ENCODE results near the gene IL1RN. TPM values are rescaled to one million over a fixed set of nuclear protein-coding genes. Genes with fewer than 3 reads are reported as not detected.

The IL1RN gene
- total RNA-seq, 1 donor from 2014 or later = not detected

DNA sequence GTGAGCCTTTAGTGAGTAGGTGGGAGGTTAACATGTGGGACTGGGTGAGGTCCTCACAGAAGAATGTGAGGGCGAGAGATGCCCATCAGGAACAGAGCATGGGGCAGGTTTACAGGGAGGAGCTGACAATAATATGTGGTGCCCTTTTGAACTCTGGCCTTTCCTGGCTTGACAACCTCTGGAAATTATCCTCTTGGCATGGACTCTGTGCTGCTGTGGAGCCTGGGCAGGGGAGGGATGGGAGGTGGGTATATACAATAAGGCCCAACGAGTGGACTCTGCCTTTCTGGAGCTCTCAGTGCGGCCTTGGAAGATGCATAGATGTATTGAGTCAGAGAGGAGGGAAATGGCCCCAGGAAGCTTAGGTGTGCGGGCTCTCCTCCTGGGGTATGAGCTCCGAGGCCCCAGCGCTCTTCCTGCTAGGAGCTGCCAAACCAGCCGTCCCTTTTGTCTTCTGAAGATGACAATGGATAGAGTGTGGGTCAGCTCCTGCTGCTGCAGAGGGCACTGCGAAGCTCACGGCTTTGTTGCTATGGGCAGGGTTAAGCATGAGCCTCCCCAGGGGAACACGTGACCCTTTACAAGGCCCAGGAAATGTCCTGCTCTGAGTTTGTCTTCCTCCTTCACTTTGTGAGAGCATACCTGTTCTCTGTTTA lies 37.7 kb downstream of the IL1RN start:
- no peaks in the 10 kb centered on the region for H3K9me3 ChIP-seq (ENCODE audit: insufficient read depth, low read depth, low read length)
- Mint-ChIP-seq H3K9me3 (ENCODE audit: unreplicated experiment) (no peaks in the 10 kb centered on the region), H3K27ac (ENCODE audit: unreplicated experiment) (no peak overlapping the region), H3K27me3 (ENCODE audit: low read depth, unreplicated experiment) (peaks cover 4% of the 10 kb centered on the region), H3K4me1 (ENCODE audit: low read depth, unreplicated experiment) (no peaks in the 10 kb centered on the region), H3K36me3 (ENCODE audit: low read depth, unreplicated experiment) (no peaks in the 10 kb centered on the region), H3K4me3 (ENCODE audit: unreplicated experiment) (no peak overlapping the region)
- H3K79me2 ChIP-seq (ENCODE audit: insufficient read depth, low read length) = no peaks in the 10 kb centered on the region
- no peak overlapping the region for H2AFZ ChIP-seq (ENCODE audit: low read depth, low read length)
- no peaks in the 10 kb centered on the region for H3K4me1 ChIP-seq (ENCODE audit: insufficient read depth, low read length)
- H4K20me1 ChIP-seq (ENCODE audit: insufficient read depth, low read length) = peaks cover 4% of the 10 kb centered on the region
- no peak for DNase-seq (ENCODE audit: low read depth)
- no peak overlapping the region for H3K27ac ChIP-seq (ENCODE audit: low read depth, low read length)
- FAIRE-seq = no peak
- H3K36me3 ChIP-seq (ENCODE audit: insufficient read depth, low read length) = no peaks in the 10 kb centered on the region
- H3K27me3 ChIP-seq (ENCODE audit: insufficient read depth, low read length) = no peaks in the 10 kb centered on the region
- no peak overlapping the region for H3K9ac ChIP-seq (ENCODE audit: low read length)
- TF ChIP-seq, protein P1, sequence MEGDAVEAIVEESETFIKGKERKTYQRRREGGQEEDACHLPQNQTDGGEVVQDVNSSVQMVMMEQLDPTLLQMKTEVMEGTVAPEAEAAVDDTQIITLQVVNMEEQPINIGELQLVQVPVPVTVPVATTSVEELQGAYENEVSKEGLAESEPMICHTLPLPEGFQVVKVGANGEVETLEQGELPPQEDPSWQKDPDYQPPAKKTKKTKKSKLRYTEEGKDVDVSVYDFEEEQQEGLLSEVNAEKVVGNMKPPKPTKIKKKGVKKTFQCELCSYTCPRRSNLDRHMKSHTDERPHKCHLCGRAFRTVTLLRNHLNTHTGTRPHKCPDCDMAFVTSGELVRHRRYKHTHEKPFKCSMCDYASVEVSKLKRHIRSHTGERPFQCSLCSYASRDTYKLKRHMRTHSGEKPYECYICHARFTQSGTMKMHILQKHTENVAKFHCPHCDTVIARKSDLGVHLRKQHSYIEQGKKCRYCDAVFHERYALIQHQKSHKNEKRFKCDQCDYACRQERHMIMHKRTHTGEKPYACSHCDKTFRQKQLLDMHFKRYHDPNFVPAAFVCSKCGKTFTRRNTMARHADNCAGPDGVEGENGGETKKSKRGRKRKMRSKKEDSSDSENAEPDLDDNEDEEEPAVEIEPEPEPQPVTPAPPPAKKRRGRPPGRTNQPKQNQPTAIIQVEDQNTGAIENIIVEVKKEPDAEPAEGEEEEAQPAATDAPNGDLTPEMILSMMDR (IDR thresholded peaks at IDR 0.05; ENCODE audit: insufficient read depth, low read depth, low read length) = no peak
- TF ChIP-seq EZH2 (IDR thresholded peaks at IDR 0.05; ENCODE audit: insufficient read depth, low read length) = no peak
- H3K4me3 ChIP-seq (ENCODE audit: insufficient read depth, low read depth, low read length) = no peak overlapping the region
- no peak overlapping the region for H3K4me2 ChIP-seq (ENCODE audit: low read length)

DNA sequence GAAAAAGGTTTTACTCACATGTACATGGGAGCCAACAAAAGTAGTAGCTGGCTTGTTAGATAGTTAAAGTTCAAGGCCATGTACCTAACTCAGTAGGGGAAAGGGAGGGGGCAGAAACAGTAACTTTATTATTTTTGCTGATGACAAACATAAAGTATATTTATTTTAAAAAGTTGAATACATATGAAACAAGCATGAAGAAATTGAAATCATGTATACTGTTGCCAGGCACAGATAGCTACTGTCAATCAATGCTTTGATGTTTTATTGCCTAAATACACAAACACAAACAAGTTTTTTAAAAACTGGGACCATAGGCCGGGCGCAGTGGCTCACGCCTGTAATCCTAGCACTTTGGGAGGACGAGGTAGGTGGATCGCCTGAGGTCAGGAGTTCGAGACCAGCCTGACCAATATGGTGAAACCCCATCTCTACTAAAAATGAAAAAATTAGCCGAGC lies 38.8 kb downstream of the IL1RN start:
- H3K36me3 ChIP-seq (ENCODE audit: insufficient read depth, low read length) = no peaks in the 10 kb centered on the region
- H3K27me3 ChIP-seq (ENCODE audit: insufficient read depth, low read length) = no peaks in the 10 kb centered on the region
- Mint-ChIP-seq H3K4me1 (ENCODE audit: low read depth, unreplicated experiment) (no peaks in the 10 kb centered on the region), H3K27ac (ENCODE audit: unreplicated experiment) (no peak overlapping the region), H3K27me3 (ENCODE audit: low read depth, unreplicated experiment) (peaks cover 3% of the 10 kb centered on the region), H3K36me3 (ENCODE audit: low read depth, unreplicated experiment) (no peaks in the 10 kb centered on the region), H3K4me3 (ENCODE audit: unreplicated experiment) (no peak overlapping the region), H3K9me3 (ENCODE audit: unreplicated experiment) (no peaks in the 10 kb centered on the region)
- no peaks in the 10 kb centered on the region for H3K4me1 ChIP-seq (ENCODE audit: insufficient read depth, low read length)
- H3K27ac ChIP-seq (ENCODE audit: low read depth, low read length) = no peak overlapping the region
- H3K4me2 ChIP-seq (ENCODE audit: low read length) = no peak overlapping the region
- H3K9ac ChIP-seq (ENCODE audit: low read length) = no peak overlapping the region
- FAIRE-seq (no peak), DNase-seq (ENCODE audit: low read depth) (no peak)
- H4K20me1 ChIP-seq (ENCODE audit: insufficient read depth, low read length) = peaks cover 4% of the 10 kb centered on the region
- no peaks in the 10 kb centered on the region for H3K9me3 ChIP-seq (ENCODE audit: insufficient read depth, low read depth, low read length)
- no peak overlapping the region for H2AFZ ChIP-seq (ENCODE audit: low read depth, low read length)
- H3K79me2 ChIP-seq (ENCODE audit: insufficient read depth, low read length) = no peaks in the 10 kb centered on the region
- no peak overlapping the region for H3K4me3 ChIP-seq (ENCODE audit: insufficient read depth, low read depth, low read length)
- no peak for TF ChIP-seq EZH2 (IDR thresholded peaks at IDR 0.05; ENCODE audit: insufficient read depth, low read length)
- TF ChIP-seq, protein P1 (IDR thresholded peaks at IDR 0.05; ENCODE audit: insufficient read depth, low read depth, low read length) = no peak
